Measurements from ENCODE around the gene TMCO1.
"Not testable (repeated sequence)": the region's sequence is repeated elsewhere in the genome, so short reads cannot be mapped to it uniquely, and the experiment has no call there.

Gene TMCO1

DNA sequence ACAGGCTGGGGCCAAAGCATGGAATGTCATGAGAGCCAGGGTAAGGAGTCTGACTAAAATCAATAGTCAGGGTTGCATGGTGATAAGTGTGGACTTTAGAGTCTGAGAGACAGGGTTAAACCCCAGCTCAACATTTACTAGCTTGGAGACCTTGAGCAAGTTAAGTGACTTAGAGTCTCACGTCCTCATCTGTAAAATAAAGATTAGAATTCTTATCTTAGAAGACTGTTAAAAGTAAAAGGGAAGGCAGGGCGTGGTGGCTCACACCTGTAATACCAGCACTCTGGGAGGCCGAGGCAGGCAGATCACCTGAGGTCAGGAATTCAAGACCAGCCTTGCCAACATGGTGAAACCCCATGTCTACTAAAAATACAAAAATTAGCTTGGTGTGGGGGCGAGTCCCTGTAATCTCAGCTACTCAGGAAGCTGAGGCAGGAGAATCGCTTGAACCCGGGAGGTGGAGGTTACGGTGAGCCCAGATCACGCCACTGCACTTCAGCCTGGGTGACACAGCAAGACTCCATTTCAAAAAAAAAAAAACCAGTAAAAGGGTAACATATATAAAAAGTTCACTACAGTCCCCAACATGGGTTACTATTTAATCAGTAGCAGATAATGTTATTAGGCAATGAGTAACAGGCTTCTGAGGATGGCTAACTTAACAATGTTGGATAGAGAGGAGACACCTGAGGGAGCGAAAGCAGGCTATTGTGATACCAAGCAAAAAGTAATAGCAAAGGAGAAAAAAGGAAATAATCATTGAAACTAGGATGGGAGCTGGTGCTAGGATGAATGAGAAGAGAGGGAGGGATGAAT lies 20.8 kb downstream of the TMCO1 start:
- DNase-seq (ENCODE audit: low read depth), result no peak

DNA sequence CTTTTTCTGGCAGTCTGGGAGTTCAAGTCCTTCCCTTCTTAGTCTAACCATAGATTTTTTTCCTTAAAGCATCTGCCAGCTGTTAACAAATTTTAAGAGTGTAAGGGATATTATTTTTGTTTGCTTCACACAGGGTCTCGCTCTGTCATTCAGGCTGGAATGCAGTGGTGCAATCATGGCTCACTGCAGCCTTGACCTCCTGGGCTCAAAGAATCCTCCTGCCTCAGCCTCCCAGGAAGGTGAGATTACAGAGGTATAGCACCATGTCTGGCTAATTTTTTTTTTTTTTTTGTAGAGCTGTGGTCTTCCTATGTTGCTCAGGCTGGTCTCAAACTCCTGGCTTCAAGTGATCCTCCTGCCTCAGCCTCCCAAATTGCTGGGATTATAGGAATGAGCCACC lies 23.8 kb downstream of the TMCO1 start:
- DNase-seq (ENCODE audit: low read depth), result not testable (repeated sequence)

DNA sequence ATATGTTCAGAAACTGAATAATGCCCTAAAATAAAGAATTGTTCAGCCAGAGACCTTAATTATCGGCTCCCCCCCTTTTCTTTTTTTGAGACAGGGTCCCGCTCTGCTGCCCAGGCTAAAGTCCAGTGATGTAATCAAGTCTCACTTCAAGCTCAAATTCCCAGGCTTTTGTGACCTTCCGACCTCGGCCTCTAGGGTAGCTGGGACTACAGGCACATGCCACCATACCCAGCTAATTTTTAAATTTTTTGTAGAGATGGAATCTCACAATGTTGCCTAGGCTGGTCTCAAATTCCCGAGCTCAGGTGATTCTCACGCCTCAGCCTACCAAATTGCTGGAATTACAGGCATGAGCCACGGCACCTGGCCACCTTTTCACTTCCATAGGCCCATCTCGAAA lies 26.5 kb downstream of the TMCO1 start:
- DNase-seq (ENCODE audit: low read depth), result no peak

DNA sequence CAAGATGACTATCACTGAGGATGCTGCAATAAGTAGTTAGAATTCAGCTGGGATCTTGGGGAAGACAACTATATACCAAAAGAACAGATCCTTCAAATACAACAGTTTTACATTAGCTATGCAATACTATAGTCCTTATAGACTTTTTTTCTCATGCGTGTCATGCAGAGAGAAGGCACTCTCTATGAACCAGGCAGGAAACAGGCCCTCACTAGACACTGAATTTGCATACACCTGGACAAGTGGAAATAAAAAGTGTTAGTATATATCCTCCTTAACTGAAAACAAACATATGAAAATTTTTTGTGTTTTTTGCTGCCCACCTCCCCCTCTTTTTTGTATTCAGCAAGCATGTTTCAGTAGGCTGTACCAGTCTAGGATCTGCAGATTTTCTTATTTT lies 29.9 kb downstream of the TMCO1 start:
- DNase-seq (ENCODE audit: low read depth), result no peak

DNA sequence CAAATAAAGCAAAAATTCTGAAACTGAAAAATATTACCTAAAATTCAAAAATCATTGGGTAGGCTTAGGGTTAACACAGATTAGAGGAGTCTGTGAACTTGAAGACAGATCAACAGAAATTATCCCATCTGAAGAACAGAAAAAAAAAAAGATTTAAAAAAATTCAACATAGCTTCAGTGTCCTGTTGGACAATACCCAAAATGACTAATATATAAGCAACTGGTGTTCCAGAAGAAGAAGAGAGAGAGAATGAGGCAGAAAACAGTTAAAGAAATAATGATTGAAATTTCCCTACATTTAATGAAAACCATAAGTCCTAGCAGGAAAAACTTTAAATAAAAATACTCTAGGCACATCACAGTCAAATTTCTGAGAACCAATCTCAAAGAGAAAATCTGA lies 31.5 kb downstream of the TMCO1 start:
- no peak for DNase-seq (ENCODE audit: low read depth)

DNA sequence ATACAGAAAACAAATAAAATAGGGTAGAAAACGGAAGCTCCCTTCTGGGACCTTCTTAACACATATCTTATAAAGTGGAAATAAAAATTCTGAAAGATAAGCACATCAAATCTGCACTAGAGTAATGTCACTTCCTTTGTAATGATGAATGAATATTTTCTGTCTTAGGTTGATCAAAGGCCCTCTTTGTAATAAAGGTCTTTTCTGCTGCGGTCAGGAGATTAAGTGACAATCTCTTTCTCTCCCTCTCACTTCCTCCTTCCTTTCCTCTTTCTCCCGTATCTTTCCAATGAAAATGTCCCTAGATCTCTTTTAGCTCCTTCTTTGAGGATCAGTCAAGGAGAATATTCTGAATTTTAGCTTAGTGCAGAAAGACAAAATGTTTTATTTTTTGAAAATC lies 33.8 kb downstream of the TMCO1 start:
- no peak for DNase-seq (ENCODE audit: low read depth)

DNA sequence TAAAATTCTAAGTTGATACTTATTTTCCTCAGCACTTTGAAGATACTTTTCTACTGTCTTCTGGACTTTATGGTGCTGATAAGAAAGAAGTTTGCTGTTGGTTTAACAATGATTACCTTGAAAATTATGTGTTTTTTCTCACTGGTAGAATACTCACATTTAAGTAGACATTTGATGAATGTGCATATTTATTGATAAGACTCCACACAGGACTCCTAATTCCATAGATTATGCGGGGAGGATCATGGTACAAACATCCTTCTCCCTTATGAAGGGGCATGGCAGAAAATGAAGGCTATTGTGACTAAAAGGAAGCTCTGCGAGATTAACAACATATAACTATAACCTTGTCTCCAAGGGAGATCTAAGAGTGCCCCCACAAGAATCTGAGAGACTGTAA lies 41.8 kb downstream of the TMCO1 start:
- DNase-seq (ENCODE audit: low read depth), result no peak

DNA sequence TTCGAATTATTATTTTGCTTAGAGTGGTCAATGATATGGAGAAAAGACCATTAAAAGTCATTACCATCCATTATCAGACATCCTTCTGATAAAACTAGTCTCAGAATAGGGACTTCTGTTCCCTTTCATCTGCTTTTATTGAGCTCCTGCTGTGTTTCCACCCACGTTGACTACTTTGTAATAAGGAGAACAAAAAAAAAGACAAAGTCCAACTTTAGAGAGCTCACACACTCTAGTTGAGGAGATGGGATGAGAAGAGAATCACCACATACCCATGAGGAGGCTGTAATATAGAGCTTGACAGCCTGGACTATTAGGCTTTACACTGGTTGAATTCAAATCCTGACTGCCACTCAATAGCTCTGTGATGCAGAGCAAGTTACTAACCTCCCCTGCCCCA lies 42.5 kb downstream of the TMCO1 start:
- no peak for DNase-seq (ENCODE audit: low read depth)

DNA sequence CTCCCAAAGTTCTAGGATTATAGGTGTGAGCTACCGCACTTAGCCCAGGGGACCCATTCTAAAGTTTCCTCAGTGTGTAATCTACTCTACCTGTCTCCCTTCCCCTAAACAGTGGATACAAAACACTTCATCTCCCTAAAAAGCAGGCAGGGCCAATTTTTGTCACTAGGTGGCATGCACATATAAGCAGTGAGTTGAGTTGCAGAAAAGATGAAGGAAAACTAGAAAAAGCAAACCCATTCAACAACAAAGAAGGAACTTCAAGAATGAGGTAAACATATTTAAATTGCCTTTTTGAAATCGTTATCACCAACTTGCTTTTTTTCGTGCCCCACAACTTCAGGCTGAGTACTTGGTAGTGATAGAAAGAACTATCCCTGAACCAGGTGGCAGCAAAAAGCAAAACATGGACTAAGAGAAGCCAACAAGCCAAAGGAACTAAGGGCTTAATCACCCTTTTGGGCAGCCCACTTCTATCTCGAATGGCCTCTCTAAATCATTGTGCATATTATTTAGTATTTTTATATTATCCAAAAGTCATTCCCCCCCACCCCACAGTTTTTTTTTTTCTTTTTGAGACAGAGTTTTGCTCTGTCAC lies 50.7 kb downstream of the TMCO1 start:
- DNase-seq (ENCODE audit: low read depth), result no peak

DNA sequence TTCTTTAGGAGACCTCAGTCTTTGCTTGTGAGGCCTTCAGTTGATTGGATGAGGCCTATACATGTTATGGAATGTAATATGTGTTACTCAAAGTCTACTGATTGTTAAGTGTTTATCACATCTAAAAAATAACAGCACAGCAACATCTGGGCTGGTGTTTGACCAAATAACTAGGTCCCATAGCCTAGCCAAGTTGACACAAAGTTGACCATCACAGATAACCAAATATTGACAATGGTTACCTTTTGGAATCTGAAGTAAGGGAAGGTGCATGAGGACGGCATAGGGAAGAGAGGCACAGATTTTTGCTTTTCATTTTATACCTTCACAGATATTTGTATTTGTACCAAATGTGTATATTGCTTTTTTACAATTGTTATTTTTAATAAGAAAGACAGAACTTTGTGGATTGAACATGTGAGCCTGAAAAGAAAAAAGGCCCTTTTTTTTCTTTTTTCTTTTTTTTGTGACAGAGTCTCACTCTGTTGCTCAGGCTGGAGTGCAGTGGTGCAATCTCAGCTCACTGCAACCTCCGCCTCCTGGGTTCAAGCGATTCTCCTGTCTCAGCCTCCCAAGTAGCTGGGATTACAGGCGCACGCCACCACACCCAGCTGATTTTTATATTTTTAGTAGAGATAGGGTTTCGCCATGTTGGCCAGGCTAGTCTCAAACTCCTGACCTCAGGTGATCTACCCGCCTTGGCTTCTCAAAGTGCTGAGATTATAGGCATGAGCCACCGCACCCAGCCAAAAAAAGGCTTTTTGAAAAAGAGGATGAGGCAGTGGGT lies 52.2 kb downstream of the TMCO1 start:
- DNase-seq (ENCODE audit: low read depth), result not testable (repeated sequence)

DNA sequence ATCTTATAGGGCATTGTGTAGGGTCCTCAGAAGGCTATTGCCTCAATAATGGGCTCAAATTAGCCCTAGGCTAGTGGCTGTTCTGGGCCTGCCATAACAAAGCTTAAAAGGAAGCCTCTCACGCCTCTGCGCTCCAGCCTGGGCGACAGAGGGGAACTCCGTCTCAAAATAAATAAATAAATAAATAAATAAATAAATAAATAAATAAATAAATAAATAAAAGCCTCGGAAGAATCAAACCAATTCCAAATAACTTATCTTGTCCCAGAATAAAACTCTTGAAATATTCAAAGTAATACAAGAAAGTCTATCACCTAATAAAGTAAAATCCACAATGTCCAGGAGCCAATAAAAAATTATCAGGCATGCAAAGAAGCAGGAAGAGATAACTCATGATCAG lies 55.9 kb downstream of the TMCO1 start:
- DNase-seq (ENCODE audit: low read depth), result no peak

DNA sequence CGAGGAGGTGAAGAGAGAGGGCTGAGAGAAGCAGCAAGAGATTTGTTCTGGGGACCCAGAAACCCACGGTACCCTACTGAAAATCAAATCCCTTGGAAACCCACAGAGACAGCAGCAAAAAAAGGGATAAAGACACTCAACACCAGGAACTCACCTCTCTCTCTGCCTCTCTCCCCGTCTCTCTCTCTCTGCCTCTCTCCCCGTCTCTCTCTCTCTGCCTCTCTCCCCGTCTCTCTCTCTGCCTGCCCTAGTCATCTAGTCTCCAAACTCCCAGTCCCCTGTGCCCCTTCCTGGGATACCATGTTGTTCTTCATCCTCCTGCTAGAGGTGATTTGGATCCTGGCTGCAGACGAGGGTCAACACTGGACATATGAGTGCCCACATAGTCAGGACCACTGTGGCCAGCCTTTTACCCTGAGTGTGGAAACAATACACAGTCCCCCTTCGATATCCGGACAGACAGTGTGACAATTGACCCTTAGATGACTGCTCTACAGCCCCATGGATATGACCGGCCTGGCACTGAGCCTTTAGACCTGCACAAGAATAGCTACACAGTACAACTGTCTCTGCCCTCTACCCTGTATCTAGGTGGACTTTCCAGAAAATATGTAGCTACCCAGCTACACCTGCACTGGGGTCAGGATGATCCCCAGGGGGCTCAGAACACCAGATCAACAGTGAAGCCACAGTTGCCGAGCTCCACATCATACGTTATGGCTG lies 60.5 kb downstream of the TMCO1 start:
- no peak for DNase-seq (ENCODE audit: low read depth)

DNA sequence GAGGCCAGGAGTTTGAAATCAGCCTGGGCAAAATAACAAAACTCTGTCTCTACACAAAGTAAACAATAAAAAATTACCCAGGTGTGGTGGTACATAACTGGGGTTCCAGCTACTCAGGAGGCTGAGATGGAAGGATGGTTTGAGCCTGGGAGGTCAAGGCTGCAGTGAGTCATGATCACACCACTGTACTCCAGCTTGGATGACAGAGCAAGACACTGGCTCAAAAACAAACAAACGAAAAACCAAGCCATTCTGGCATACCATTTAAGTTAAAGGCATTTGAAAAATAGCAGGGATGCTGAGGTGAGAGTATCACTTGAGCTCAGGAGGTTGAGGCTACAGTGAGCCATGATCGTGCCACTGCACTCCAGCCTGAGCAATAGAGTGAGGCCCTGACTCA lies 65.0 kb downstream of the TMCO1 start:
- DNase-seq (ENCODE audit: low read depth), result no peak

DNA sequence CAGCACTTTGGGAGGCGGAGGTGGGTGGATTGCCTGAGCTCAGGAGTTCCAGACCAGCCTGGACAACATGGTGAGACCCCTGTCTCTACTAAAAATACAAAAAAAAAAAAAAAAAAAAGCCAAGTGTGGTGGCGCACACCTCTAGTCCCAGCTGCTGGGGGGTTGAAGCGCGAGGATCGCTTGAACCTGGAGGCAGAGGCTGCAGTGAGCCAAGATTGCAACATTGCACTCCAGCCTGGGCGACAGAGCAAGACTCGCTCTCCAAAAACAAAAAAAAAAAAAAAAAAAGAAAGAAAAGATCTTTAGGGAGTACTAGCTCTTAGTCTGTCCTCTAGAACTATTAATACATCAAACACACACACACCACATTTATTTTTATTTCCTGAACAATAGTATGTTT lies 66.7 kb downstream of the TMCO1 start:
- not testable (repeated sequence) for DNase-seq (ENCODE audit: low read depth)

DNA sequence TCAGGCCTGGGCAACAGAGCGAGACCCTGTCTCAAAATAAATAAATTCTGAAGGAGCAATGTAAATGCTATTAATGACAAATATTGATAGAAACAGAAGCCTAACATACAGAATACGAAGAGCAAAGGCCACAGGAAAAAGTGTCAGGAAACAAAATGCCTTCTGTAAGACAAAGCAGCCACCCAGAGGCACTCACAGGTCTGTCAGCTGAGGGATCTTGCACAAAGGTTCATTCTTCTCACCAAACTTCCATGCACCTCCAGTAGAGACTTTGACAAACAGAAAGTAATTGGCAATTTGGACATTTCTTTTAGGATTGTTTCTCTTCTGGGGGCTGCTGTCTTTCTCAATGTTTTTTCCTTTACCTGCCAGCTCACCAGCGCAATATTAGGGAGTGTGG lies 69.1 kb downstream of the TMCO1 start:
- no peak for DNase-seq (ENCODE audit: low read depth)

DNA sequence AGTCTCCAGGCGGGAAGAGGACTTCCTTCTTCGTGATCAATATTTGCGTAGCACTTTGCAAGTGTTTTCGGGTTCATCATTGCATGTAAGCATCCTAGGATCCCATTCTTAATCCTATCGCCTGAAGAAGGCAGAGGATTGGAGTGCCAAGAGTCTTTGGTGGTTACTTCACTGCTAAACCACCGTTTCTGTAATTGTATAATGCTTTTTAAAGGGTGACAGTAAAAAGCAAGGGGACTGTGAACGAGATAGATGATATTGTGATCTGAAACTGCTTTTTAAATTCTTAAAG lies 70.0 kb downstream of the TMCO1 start:
- DNase-seq (ENCODE audit: low read depth), result no peak

DNA sequence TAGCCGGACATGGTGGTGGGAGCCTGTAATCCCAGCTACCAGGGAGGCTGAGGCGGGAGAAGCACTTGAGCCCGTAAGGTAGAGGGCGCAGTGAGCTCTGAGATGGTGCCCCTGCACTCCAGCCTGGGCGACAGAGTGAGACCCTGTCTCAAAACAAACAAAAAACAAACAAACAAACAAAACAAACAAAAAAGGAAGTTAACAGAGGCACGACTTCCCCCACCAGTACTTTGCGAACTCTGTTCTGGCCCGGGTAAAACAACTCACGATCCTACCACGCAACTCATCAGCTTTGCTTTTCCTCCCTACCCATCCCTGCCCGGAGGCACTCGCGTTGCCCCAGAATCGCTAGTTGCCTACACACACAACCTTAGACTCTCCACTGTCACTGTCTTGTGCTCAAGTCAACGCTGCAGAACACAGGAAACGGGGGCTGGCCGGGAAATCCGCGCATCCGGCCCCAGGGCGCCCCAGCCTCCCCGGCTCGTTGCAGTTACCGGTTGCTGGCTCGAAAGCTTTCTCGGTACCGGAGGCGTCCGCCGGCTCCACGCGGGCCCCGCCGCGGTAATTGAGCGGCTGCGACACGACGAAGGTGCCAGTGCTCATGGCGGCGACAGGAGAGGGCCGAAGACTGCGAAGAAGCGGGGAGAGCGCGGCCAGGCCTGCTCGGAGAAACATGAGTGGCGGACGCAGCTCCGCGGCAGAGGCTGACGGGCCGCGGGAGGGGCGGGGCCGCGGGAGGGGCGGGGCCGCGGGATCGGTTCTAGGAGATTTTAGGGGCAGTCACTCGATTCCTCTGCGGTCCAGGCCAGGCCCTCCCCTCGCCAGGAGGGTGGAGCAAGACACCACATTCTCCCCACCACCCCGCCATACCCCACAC lies 70.5 kb downstream of the TMCO1 start, which contains the start of gene ALDH9A1:
Gene ALDH9A1, minus strand, starts transcription at position 682 of the 880 bp plus-strand sequence. Its CDS starts 4 bp downstream, at position 678.
- peak; percentile 76 for DNase-seq (ENCODE audit: low read depth)

DNA sequence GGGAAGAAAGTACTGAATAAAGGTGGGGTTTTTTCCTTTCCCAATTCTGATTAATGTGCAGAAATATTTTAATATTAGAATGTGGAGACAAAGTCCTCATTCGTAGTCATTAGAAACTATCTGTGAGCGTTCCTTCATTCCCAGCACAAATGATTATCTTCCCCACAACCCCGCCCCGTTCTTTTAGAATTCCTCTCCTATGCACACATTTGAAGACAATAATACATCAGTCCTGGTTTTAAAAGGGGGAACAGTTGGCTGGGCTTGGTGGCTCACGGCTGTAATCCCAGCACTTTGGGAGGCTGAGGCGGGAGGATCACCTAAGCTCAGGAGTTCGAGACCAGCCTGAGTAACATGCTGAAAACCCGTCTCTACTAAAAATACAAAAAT lies 71.2 kb downstream of the TMCO1 start:
- no peak for DNase-seq (ENCODE audit: low read depth)

DNA sequence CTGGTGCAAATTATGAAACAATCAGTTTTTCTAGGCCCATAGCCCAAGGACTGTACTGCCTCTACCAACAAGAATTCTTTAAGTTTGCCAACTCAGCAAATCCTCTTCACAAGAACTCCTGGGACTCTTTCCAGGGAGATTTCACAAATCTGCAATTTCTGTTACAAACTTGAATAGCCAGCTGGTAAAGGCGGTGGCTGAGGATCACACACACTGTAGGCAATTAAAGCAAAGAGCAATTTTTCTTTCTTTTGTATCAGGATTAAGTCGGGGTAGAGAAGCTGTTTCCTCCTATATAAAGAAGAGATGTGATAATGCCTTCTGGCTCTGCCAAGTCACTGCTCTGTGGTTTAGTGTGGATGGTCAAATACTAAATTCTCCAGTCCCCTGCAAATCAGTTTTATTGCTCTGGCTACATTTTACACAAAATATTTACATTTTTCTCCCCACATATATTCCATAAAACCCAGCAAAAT lies 72.0 kb downstream of the TMCO1 start:
- DNase-seq (ENCODE audit: low read depth), result no peak

DNA sequence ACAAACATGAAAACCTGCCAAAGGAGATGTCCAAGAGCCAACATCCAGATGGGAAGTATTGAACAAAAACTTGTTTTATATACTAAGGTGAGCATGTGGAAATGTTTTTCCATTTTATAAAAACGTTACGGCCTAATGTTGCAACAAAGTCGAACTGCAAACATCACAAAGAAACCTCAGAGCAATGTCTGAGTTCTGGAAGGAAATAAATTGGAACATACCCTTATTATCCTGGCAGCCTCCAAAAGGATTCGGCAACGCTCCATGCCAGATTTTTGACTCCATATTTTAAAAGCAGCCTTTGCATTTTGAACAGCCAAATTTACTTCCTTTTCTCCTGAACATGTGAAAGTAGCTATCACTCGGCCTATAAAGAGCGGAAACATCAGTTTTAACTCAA lies 73.6 kb downstream of the TMCO1 start:
- no peak for DNase-seq (ENCODE audit: low read depth)

DNA sequence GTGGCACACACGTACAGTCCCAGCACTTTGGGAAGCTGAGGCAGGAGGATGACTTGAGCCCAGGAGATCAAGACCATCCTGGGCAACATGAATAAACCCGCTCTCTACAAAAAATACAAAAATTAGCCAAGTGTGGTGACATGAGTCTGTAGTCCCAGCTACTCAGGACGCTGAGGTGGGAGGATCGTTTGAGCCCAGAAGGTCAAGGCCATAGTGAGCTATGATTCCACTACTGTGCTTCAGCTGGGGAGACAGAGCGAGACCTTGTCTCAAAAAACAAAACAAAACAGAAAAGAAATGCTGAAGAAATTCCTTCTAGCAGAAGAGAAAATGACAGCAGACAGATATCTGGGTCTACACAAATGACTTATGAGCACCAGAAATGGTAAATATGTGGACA lies 80.6 kb downstream of the TMCO1 start:
- no peak for DNase-seq (ENCODE audit: low read depth)

All from stimulated activated CD8-positive, alpha-beta memory T cell treated with anti-CD3 and anti-CD28 coated beads, Interleukin-12 subunit alpha, Interleukin-12 subunit beta, amount 100 ng/mL, for 4 hours (primary cell).